EH (cell line): ENCODE results near the gene SGO2.
"Not testable (repeated sequence)": the region's sequence is repeated elsewhere in the genome, so short reads cannot be mapped to it uniquely, and the experiment has no call there.

ENCODE experiments used
- DNase-seq: peaks from one replicate; pipeline ENCODE4 v3.0.0-alpha.2; 2015; ENCODE audit warnings: low read depth

Gene SGO2

DNA sequence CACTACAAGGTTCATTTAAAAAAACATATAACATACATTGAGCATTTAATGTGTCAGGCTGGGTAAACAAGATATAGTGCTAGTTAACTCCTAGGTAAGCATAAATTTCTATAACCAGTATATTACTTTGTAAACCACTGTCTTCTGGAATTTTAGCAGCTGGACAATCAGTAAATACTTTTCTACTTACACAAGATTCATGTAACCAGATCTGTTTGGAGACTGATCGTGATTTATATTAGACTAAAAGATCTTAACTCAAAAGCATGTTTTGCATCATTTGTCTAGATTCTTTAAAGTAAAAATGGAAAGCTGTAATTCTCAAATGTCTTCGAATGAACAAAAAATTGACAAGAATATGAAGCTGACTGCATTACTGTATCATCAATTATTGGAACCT, 941 bp upstream of the SGO2 start:
- no peak for DNase-seq

DNA sequence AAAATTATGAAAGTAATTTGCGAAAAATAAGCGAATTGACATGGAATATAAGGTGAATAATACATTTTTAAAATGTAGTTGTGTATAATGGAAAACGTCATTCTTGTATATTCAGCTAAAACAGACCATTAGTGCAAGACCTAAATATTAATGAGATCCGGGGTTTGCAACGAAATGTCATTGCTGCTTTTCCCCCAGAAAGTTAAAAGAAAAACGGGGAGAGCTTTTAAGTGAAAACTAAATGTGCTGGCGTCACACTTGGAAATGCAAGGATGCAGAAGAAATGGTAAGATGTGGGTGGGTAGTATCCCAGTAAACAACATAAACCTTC, 491 bp upstream of the SGO2 start:
- no peak for DNase-seq

DNA sequence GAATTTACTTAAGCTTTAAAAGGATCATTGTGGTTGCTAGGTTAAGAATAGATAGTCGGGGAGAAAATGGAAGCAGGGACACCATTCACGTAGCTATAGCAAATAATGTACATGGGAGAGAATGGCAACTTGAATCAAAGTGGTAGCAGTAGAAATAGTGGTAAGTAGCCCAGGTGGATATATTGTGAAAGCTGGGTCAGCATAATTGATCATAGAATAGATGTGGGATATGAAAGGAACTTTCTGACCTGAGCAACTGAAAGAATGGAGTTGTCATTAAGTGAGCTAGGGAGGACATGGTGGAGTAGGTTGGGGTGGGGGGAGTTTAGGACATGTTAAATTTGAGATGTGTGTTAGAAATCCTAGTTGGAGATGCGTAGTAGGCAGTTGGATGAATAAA, 2.2 kb downstream of the SGO2 start:
- DNase-seq, result no peak

DNA sequence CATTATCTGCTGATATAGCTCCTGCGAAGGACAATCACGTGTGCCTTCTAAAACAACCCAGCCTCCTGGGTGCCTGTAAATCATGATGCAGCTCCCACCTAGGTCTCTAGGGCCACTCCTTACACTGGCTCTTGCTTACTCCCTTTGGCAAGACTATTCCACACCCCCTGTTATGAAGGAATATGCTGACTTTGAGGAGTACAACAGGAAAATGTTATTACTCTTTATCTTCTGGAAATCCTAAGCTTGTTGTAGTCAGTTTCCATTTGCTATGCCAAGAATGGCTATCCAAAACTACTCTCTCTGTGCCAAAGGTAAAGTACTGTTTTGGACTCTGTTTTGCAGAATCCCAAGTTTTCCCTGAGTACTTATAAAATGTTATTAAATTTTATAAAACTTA, 7.7 kb downstream of the SGO2 start:
- no peak for DNase-seq

DNA sequence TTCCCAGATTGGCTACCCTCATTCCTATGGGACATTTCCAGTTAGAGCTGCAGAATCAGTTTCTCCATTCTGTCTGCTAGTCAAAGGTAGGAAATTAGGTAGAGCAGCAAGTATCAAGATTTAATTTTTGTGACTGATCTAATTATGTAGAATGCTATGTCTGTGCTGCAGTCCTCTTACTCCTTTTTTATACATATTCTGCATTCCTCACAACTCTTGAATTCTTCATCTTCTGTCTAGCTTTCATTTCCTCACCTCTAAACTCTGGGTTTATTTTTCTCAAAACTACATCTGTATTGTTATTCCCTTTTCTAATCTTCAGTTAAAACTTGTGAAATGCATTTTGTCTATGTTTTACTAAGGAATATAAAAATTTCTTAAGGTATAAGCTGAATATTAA, 8.6 kb downstream of the SGO2 start:
- peak; percentile 7 for DNase-seq

DNA sequence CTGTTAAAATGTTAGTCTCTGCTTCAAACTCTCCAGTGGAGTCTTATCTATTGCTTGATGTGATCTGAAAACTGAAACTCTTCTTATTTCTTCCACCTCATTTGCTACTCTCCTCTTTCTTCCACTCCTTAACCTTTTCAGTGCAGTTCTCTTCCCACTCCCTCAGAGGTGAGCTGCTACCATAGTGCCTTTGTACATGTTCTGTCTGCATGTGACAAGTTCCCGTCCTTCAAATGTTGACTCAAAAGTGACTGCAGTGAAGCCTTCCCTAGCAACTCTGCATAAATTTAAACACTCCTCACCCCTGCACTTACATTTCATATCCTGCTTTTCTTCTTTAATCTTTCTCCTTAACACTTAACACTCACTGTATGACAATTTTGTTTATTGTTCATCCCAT, 12.1 kb downstream of the SGO2 start:
- no peak for DNase-seq

DNA sequence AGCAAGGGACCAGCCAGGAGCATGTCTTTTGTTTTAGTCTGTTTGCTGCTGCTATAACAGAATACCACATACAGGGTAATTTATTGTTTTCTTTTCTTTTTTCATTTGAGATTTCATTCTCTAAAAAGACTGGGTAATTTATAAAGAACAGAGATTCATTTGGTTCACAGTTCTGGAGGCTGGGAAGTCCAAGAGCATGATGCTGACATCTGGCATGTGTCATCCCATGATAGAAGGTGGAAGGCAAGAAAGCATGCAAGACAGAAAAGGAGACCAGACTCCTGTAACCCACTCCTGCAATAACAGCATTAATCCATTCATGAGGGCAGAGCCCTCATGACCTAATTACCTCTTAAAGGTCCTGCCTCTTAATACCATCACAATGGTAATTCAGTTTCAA, 14.8 kb downstream of the SGO2 start:
- no peak for DNase-seq

DNA sequence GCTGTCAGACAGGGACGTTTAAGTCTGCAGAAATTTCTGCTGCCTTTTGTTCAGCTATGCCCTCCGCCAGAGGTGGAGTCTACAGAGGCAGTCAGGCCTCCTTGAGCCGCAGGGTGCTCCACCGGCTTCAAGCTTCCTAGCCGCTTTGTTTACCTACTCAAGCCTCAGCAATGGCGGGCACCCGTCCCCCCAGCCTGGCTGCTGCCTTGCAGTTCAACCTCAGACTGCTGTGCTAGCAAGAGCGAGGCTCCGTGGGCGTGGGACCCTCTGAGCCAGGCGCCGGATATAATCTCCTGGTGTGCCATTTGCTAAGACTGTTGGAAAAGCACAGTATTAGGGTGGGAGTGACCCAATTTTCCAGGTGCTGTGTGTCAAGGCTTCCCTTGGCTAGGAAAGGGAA, 40.6 kb downstream of the SGO2 start:
- DNase-seq, result not testable (repeated sequence)

DNA sequence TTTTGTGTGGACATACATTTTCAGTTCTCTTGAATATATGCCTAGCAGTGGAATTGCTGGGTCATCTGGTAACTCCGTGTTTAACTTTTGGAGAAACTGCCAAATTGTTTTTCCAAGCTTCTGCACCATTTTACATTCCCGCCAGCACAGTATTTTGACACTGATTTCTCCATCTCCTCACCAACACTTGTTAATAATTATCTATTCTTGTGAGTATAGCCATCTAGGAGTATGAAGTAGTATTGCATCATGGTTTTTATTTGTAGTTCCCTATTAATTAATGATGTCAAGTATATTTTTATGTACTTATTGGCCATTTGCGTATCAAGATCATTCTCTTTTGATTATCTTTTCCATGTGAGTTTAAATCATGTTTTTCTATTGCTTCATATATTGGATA, 41.9 kb downstream of the SGO2 start:
- DNase-seq, result no peak

DNA sequence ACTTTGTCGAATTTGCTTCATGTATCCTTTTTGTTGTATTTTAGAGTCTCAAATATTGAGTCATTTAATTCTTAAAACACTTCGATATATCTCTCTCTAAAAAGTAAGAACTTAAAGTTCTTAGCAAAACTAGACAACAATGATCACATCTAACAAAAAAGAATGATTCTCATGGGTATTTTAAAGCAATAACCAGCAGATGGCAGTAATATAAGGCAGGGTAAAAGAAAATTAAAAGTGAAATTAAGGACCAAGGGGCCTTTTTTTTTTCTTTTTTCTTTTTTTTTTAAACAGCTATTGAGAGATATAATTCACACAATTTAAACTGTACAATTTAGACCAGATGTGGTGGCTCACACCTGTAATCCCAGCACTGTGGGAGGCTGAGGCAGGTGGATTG, 50.0 kb downstream of the SGO2 start:
- DNase-seq, result peak; percentile 27

DNA sequence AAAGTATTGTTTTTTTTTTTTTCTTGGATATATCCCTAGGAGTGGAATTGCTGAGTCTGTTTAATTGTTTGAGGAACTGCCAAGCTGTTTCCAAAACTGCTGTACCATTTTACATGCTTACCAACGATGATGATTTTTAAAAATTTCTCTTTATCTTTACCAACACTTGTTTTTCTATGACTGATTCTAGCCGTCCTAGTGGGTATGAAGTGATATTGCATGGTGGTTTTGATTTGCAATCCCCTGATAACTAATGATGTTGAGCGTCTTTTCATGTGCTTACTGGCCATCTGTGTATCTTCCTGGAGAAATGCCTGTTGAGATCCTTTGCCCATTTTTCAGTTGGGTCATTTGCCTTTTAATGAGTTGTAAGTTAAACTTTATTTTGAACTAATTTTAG, 51.0 kb downstream of the SGO2 start:
- no peak for DNase-seq

DNA sequence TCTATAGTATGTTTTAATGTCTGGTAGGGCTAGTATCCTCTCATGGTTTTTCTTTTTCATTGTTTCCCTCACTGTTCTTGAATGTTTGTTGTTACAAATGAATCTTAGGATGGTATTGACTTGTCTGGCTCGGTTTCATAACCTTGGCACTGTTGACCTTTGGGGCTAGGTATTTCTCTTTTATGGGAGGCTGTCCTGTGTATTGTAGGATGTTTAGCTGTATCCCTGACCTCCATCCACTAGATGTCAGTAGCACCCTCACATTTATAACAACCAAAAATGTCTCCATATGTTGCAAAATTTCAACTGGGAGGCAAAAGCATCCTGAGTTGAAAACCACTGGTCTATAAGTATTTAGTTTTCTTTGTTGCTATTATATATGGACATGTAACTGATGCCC, 52.8 kb downstream of the SGO2 start:
- peak; percentile 63 for DNase-seq

DNA sequence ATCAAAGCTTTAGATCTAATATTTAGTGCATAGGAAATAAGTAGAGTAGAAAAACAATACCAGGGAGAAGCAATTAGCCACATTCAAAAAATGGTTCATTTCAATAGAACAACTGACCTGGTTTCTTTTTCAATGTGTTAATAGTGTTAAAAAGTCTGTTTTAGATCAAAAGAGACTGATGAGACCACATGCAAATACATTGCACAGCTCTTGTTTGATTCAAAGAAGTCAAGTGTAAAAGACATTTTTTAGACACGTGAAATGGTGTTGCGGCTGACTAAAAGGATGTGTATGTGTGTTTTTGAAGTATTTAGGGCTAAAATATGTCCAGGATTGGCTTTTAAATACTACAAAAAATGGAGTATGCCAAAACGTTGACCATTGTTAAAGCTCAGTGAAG, 58.6 kb downstream of the SGO2 start:
- DNase-seq, result no peak

DNA sequence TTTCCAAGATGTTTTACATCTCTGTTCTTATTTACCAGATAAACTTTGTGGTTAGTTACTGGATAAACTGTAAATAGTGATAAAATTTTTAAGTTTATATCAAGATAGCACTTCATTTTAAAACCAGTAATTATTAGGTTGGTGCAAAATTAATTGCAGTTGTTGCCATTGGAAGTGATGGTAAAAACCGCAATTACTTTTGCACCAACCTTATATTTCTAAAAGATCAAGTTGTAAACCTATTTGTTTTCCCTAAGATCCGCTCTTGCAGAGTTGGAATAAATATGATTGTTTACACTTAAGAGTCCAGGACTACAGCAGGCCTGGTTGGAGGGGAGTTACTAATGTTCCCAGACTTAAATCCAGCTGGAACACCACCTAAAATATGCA, 59.3 kb downstream of the SGO2 start:
- no peak for DNase-seq

DNA sequence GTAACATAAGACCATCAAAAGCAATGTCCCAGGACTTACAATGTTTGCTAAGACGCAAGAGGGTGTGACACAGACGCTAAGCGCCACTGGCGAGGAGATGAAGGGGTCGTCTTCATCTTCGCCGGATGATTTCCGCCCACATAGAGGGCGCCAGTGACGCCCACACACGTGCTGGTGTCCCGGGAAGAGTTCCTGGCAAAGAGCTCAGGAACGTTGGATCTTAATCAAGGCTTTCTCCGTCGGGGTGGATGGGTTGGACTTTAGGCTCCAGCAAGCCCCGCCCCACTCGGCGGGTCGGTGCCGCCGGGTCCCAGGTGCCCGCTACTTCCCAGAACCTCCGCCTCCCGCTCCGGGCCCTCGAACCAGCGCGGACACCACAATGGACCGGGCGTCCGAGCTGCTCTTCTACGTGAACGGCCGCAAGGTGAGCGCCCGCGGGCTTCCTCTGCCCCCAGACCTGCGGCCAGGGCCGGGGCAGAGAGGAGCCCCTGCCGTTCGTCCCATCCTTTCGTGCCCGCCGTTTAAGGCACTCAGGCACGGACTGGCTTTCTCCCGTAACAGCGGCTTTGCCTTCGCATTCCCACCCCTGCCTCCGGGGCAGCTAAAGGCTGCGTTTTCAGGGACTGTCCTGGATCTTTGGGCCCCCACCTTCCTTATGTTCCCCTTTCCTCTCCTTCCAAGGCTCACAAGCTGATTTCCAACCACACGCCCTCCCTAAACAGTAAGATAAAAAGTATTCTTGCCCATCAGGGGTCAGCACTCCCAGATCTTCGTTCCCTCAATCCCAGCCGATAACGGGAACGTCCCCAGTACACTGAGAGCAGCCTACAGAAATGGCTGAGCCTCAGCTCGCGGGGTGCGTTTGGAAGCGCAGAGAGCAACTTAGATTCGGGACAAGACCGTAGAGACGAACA, 60.0 kb downstream of the SGO2 start, which contains the start of gene AOX1:
Gene AOX1, plus strand, starts transcription at position 285 of the 914 bp plus-strand sequence. Its CDS starts 95 bp downstream, at position 380.
- peak; percentile 70 for DNase-seq

DNA sequence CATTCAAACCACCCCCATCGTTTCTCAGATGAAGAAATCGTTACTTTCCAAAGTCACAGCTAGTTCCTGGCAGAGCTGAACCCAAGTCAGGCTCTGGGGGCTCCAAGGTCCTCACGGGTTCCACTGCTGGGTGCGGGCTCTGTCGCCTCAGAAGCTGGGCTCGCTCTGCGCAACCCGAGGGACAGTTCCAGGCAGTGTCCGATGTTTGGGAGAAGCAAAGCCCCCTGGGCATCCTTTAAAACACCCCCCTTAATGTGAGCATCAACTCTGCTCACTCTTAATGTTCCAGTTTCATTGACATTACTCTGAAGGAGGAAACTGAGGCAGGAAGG, 60.6 kb downstream of the SGO2 start:
- no peak for DNase-seq

DNA sequence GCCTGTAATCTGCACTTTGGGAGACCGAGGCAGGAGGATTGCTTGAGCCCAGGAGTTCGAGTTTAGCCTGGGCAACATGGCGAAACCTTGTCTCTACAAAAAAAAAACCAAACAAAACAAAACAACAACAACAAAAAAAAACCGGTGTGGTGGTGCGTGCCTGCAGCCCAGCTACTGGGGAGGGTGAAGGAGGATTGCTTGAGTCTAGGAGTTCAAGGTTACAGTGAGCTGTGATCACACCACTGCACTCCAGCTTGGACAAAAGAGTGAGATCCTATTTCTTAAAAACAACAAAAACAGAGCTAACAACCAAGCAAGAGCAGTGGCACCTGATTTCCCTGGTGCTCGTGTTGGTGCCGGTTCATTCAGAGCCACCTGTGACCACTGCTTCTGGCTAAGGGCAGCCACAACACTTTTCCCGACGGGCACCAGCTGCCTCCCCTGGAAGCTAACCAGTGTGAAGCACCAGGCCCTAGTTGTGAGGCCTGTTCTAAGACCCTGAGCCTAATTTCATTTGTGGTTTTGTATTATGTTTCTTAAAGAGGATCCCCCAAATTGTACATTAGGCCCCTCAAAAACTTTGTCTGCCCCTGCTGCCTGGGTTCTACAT, 61.1 kb downstream of the SGO2 start:
- DNase-seq, result no peak

DNA sequence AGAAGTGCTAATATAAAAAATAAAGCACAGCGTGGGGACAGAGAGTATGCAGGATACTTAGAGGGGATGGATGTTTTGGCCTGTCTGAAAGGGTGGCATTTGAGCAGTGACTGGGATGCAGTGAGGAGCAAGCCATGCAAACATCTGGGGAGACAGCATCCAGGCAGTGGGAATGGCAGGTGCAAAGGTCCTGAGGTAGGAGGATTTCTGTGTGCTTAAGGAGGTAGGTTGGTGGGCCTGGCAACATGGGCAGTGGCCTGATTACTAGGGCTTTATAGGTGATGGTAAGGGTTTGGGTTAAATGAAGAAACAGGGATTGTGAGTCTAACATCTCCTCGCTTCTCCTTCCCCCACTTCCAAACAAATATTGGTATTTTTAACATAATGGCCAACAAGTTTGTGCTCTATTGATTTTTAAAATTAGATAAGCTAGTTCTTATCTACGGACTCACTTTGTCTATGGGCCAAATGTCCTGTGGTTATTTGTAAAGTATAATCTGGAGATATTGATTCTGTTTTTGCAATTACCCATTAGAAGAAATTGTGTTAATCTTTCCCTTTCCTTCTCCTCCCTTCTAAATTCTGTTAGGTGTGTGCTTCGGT, 62.2 kb downstream of the SGO2 start:
- DNase-seq, result no peak

DNA sequence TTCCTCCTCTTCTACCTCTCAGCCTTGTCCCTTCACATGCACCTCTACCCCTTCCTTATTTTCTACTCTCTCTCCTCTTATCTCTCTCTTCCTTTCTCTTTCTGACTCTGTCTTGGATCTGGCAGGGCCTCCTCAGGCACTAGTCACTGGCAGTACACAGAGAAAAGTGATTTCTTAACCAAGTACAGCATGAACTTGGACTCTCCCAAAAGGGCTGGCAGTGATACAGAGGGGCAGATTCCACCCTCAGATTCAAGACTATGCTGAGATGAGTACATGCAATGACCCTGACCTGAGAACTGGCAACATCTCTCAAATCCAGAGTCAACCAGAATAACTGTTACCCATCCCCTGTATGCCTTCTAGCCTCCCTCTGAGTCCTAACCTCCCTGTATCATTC, 64.1 kb downstream of the SGO2 start:
- peak; percentile 15 for DNase-seq

DNA sequence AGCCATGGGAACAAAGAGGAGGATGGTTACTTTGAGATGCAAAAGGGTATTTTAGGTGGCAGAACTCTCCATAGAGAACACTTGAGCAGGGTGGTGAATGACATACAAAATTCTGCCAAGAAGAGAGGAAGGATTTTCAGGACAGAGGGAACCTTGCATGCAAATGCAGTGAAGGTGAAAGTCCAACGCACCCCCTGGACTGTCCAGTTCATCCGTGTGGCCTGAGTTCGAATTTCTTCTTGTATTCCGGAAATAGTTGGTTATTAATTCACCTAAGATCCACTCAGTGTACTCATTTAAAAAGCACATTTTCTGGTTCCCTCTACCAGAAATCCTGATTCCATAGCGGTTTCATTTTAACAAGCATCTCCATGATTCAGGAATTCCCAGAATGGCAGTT, 65.3 kb downstream of the SGO2 start:
- DNase-seq, result no peak

DNA sequence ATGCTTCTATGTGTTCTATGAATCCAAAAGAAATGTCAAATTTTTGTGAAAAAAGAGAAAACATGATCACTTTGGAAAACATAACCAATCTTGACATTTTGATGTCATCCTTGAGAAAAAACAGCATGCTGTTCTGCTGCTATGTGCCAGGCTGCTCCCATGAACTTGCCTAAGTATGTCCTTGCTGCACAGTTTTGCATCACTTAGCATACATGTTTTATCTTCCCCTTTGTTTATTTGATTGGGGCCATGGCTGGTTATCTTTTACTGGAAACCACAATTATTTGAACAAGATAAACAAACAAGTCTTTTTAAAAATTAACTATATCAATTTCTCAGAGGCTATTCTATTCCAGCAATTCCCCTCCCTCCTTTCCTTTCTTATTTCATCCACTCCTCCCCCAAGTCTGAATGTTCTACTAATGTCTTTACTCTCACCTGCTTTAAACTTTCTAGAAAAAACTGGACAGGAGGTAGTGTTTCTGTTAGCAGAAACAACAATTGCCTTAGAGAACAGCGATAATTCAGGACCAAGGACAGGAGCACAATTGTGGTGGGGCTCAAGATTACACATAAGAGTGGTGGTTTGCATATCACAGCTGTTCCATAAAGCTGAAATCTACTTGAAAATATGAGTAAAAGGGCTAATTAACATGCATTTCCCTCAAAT, 66.5 kb downstream of the SGO2 start:
- peak; percentile 53 for DNase-seq

DNA sequence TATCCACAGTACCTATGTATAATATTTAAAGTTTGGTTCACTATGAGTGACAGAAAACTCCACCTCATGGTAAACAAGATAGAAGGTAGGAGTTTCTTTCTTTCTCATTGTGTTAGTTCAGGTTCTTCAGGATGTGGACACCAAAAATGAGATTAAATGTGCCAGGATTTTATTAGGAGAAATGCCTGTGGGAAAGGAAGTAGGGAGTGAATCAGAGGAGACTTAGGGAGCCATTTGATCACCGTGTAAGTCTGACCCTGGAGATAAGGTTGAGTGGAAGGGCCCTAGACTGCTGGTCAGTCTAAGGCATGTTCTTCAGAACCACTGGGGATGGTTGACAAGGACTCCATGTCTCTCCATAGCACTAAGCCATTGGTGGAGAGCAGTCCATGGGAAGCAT, 67.9 kb downstream of the SGO2 start:
- peak; percentile 37 for DNase-seq

DNA sequence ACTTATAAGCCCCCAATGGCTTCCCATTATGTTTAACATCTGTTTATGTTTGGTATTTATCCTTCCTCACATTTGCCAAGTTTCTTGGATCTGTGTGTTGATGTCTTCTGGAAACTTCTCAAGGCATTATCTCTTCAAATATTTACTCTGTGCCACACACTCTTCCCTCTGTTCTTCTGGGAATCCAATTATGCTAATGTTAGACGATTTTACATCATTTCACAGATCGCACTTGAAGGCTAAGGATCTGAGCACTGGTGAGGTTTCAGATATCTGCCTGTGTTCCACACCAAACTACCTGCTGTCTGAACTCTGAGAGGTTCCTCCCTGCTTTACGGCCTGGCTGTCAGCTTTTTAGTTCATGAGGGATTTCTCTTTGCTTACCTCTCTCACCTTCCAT, 69.9 kb downstream of the SGO2 start:
- no peak for DNase-seq
